Breast epithelium (tissue), 3 donors: ENCODE measurements around the gene ACTRT2.

ENCODE experiments used
- CTCF ChIP-seq, 3 donors: fragments of 450-650 bp; IDR thresholded peaks; one replicate each; pipeline ENCODE4 v1.5.1; 2016 to 2017; ENCODE audit warnings: antibody characterized with exemption in 3 of 3, mild to moderate bottlenecking in 3 of 3, moderate library complexity in 3 of 3
- POLR2A ChIP-seq: fragments of 450-650 bp; IDR thresholded peaks from one replicate; pipeline ENCODE4 v1.6.1; 2016; ENCODE audit warnings: antibody characterized with exemption, mild to moderate bottlenecking, moderate library complexity
- POLR2AphosphoS5 ChIP-seq, 3 donors: sonication (generic); formaldehyde crosslinking; IDR thresholded peaks; one replicate each; pipeline ENCODE4 v1.6.1; 2017; ENCODE audit warnings: antibody characterized with exemption in 3 of 3

DNA sequence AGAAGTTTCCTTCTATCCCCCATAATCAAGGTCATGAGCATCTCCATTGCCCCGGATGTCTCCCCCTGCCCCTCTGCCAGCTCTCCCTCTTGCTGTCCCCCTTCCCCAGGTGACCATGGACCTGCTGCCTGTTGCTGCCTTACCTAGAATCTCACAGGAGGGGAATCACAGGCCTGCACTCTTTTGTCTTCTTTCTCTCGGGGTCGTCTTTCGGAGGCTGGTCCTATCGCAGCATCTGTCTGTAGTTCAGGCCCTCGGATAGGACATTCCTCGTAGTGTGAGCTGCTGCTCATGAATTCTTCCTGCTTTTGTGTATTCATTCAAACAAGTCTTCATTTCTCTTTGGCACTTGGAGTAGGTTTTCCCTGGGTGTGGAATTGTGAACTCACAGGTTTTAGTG, 39.9 kb upstream of the ACTRT2 start:
- no peak for TF ChIP-seq CTCF (IDR thresholded peaks at IDR 0.05)
- no peak for TF ChIP-seq POLR2A
- no peak for TF ChIP-seq POLR2AphosphoS5 (IDR thresholded peaks at IDR 0.05)
